HG03025 (cell line): ENCODE data around the gene CPT2.
"Not testable (repeated sequence)": the region's sequence is repeated elsewhere in the genome, so short reads cannot be mapped to it uniquely, and the experiment has no call there.

Source experiments
- ATAC-seq: cut with Tn5 transposase; IDR thresholded peaks from one replicate; pipeline ENCODE4 v1.9.1; 2021; ENCODE audit warnings: mild to moderate bottlenecking, moderate library complexity; ENCODE audit not compliant: unreplicated experiment, low FRiP score

The CPT2 gene

GRCh38 chr1:53180951-53181350 lies 15.7 kb upstream of the CPT2 start:
- no peak for ATAC-seq

GRCh38 chr1:53182111-53182593 lies 14.5 kb upstream of the CPT2 start:
- no peak for ATAC-seq

- no peak for ATAC-seq
Observed at GRCh38 chr1:53182716-53183094, 13.9 kb upstream of the CPT2 start.

- ATAC-seq: no peak
Observed at GRCh38 chr1:53183095-53183990, 13.3 kb upstream of the CPT2 start.

GRCh38 chr1:53185955-53186297 lies 10.7 kb upstream of the CPT2 start:
- not testable (repeated sequence) for ATAC-seq

- no peak for ATAC-seq
Observed at GRCh38 chr1:53186533-53186932, 10.1 kb upstream of the CPT2 start.

GRCh38 chr1:53187401-53187800 lies 9.2 kb upstream of the CPT2 start:
- no peak for ATAC-seq

- no peak for ATAC-seq
Observed at GRCh38 chr1:53188099-53188498, 8.5 kb upstream of the CPT2 start.

GRCh38 chr1:53189061-53189460 lies 7.6 kb upstream of the CPT2 start:
- no peak for ATAC-seq

- ATAC-seq: no peak
Observed at GRCh38 chr1:53190210-53190611, 6.4 kb upstream of the CPT2 start.

- ATAC-seq: no peak
Observed at GRCh38 chr1:53195246-53196016, 1.2 kb upstream of the CPT2 start.

- ATAC-seq: no peak
Observed at GRCh38 chr1:53196017-53196484, 573 bp upstream of the CPT2 start.

GRCh38 chr1:53197291-53198200 lies 922 bp downstream of the CPT2 start:
- ATAC-seq: no peak

- ATAC-seq: no peak
Observed at GRCh38 chr1:53198241-53198651, 1.6 kb downstream of the CPT2 start.

- ATAC-seq: no peak
Observed at GRCh38 chr1:53203466-53203865, 6.8 kb downstream of the CPT2 start.

GRCh38 chr1:53205496-53205895 lies 8.9 kb downstream of the CPT2 start:
- ATAC-seq: not testable (repeated sequence)

GRCh38 chr1:53206083-53206685 lies 9.6 kb downstream of the CPT2 start:
- not testable (repeated sequence) for ATAC-seq

- no peak for ATAC-seq
Observed at GRCh38 chr1:53206735-53207379, 10.2 kb downstream of the CPT2 start.

- ATAC-seq: no peak
Observed at GRCh38 chr1:53207726-53208125, 11.1 kb downstream of the CPT2 start.

GRCh38 chr1:53210352-53210751 lies 13.7 kb downstream of the CPT2 start:
- ATAC-seq: no peak
